K562 (cell line): ENCODE measurements around the gene TUBGCP6. TPM values are rescaled to one million over a fixed set of nuclear protein-coding genes. Genes with fewer than 3 reads are reported as not detected.

Source experiments
- E2F8 ChIP-seq: fragments of 450-650 bp; IDR thresholded peaks from 2 replicates; pipeline ENCODE4 v1.7.1; 2018; ENCODE audit warnings: mild to moderate bottlenecking, low read depth; ENCODE audit not compliant: partially characterized antibody
- GABPB2 ChIP-seq: fragments of 250-450 bp; sonication (Bioruptor Pico); conservative IDR thresholded peaks from 2 replicates; pipeline ENCODE4 v1.5.1; 2021; ENCODE audit warnings: mild to moderate bottlenecking
- HIVEP1 ChIP-seq: fragments of 250-450 bp; sonication (Bioruptor Pico); IDR thresholded peaks from 2 replicates; pipeline ENCODE4 v1.4.0; 2020; ENCODE audit warnings: mild to moderate bottlenecking
- HSF4 ChIP-seq: fragments of 250-450 bp; sonication (Bioruptor Pico); IDR thresholded peaks from 2 replicates; pipeline ENCODE4 v2.1.2; 2022; ENCODE audit warnings: mild to moderate bottlenecking, moderate library complexity, borderline replicate concordance
- ILF3 ChIP-seq: fragments of 450-650 bp; IDR thresholded peaks from 2 replicates; pipeline ENCODE4 v1.6.1; 2018; ENCODE audit warnings: antibody characterized with exemption, mild to moderate bottlenecking, moderate library complexity, borderline replicate concordance
- KDM5B ChIP-seq: fragments of 200-600 bp; sonication (generic); IDR thresholded peaks from 2 replicates; pipeline ENCODE4 v1.6.1; 2012; ENCODE audit warnings: low read depth, mild to moderate bottlenecking, moderate library complexity, low read length, control low read depth, inconsistent platforms; ENCODE audit not compliant: insufficient replicate concordance
- KLF13 ChIP-seq: fragments of 450-650 bp; IDR thresholded peaks from 2 replicates; pipeline ENCODE4 v1.6.1; 2016; ENCODE audit warnings: missing genetic modification characterization, low read depth, mild to moderate bottlenecking, missing compliant biosample characterization, moderate library complexity, borderline replicate concordance
- MEF2A ChIP-seq: IDR thresholded peaks from 2 replicates; pipeline ENCODE4 v1.6.1; 2011; ENCODE audit warnings: low read depth, mild to moderate bottlenecking, low read length, moderate library complexity; ENCODE audit not compliant: control insufficient read depth
- NR2F6 ChIP-seq: fragments of 450-650 bp; formaldehyde crosslinking; IDR thresholded peaks from 2 replicates; pipeline ENCODE4 v1.4.0; 2020; ENCODE audit warnings: mild to moderate bottlenecking
- PATZ1 ChIP-seq: fragments of 250-450 bp; sonication (Bioruptor Pico); IDR thresholded peaks from 2 replicates; pipeline ENCODE4 v1.5.0; 2020; ENCODE audit warnings: mild to moderate bottlenecking, borderline replicate concordance
- PRMT5 ChIP-seq: sonication (generic); formaldehyde crosslinking; IDR thresholded peaks from 2 replicates; pipeline ENCODE4 v1.5.0; 2020; ENCODE audit warnings: missing genetic modification reagents
- SIRT6 ChIP-seq: IDR thresholded peaks from one replicate; pipeline ENCODE4 v1.6.1; 2012; ENCODE audit warnings: low read depth, mild to moderate bottlenecking, control low read depth, inconsistent platforms, low read length, moderate library complexity
- SMAD4 ChIP-seq: fragments of 250-450 bp; sonication (Bioruptor Pico); conservative IDR thresholded peaks from 2 replicates; pipeline ENCODE4 v1.8.0; 2021; ENCODE audit warnings: inconsistent platforms, mild to moderate bottlenecking, moderate library complexity
- THRB ChIP-seq: fragments of 450-650 bp; formaldehyde crosslinking; conservative IDR thresholded peaks from 2 replicates; pipeline ENCODE4 v1.4.0; 2022; ENCODE audit warnings: mild to moderate bottlenecking, missing genetic modification characterization
- ZBTB17 ChIP-seq: fragments of 450-650 bp; formaldehyde crosslinking; IDR thresholded peaks from 2 replicates; pipeline ENCODE4 v1.4.0; 2020; ENCODE audit warnings: mild to moderate bottlenecking
- ZNF217 ChIP-seq: sonication (generic); formaldehyde crosslinking; IDR thresholded peaks from 2 replicates; pipeline ENCODE4 v1.8.0; 2022; ENCODE audit warnings: mild to moderate bottlenecking, missing genetic modification reagents
- ZNF239 ChIP-seq: fragments of 250-450 bp; sonication (Bioruptor Pico); IDR thresholded peaks from 2 replicates; pipeline ENCODE4 v1.4.0; 2020; ENCODE audit warnings: mild to moderate bottlenecking
- ZNF282 ChIP-seq: sonication (generic); formaldehyde crosslinking; IDR thresholded peaks from 2 replicates; pipeline ENCODE4 v1.8.1; 2023; ENCODE audit warnings: missing genetic modification reagents
- ZNF449 ChIP-seq: fragments of 250-450 bp; sonication (Bioruptor Pico); IDR thresholded peaks from 2 replicates; pipeline ENCODE4 v1.8.0; 2022; ENCODE audit warnings: moderate library complexity, mild to moderate bottlenecking, inconsistent platforms
- ZNF79 ChIP-seq: fragments of 250-450 bp; sonication (Bioruptor Pico); IDR thresholded peaks from 2 replicates; pipeline ENCODE4 v1.4.0; 2020; ENCODE audit warnings: low read depth, mild to moderate bottlenecking, moderate library complexity
- polyA plus RNA-seq, 8 experiments: library from polyadenylated mRNA; depleted of rRNA in 4 of 8; stranded (reverse) in 5 of 8; unstranded in 3 of 8; fragments of >200 nt; fragmentation: Nextera tagmentation in 2 of 8; fragmentation: Illumina TruSeq in 1 of 8; extraction: Ambion mirVana in 2 of 8; extraction: Trizol in 1 of 8; gene quantifications; 2 replicates each; pipeline versions ENCODE4 v1.2.1 to v1.2.3, GENCODE V29; 2011 to 2014; ENCODE audit warnings: inconsistent platforms in 1 of 8, missing spikeins in 1 of 8
- total RNA-seq, 7 experiments: library from RNA; depleted of rRNA in 6 of 7; stranded (reverse); fragments of >200 nt in 6 of 7; fragmentation: Illumina TruSeq in 2 of 7; extraction: Trizol in 2 of 7; gene quantifications; 2 replicates each; pipeline versions ENCODE4 v1.2.1 to v1.2.3, GENCODE V29; 2011 to 2021; ENCODE audit warnings: low replicate concordance in 1 of 7

The TUBGCP6 gene
- total and polyA plus RNA-seq, 9 of the 15 experiments (the other 6 are each of a cell fraction or from before 2014, with no cell fraction given), result 0.76 to 33.0 (median 10.1) TPM

- TF ChIP-seq KLF13 (tag) (no peak), ZNF217 (CRISPR knock-in tag) (no peak), ZNF282 (CRISPR knock-in tag) (no peak), SMAD4 (CRISPR knock-in tag) (peak; percentile 26; the same call in 1 of the 2 replicates), THRB (CRISPR knock-in tag) (no peak), HIVEP1 (CRISPR knock-in tag) (no peak), PRMT5 (CRISPR knock-in tag) (no peak), ILF3 (no peak), GABPB2 (CRISPR knock-in tag) (no peak), NR2F6 (CRISPR knock-in tag) (no peak), SIRT6 (no peak), E2F8 (peak; percentile 91), PATZ1 (CRISPR knock-in tag) (no peak), ZBTB17 (CRISPR knock-in tag) (no peak), ZNF449 (CRISPR knock-in tag) (no peak), MEF2A (no peak), HSF4 (CRISPR knock-in tag) (no peak), ZNF239 (CRISPR knock-in tag) (no peak), KDM5B (peak; percentile 65), ZNF79 (CRISPR knock-in tag) (no peak)
Observed at GRCh38 chr22:50244420-50245213, at the start of gene TUBGCP6 (continued).
